HEK293T (cell line): ENCODE data around the gene PLCH2.

Experiments used
- SP1 ChIP-seq: fragments of 450-650 bp; IDR thresholded peaks from 2 replicates; pipeline ENCODE4 v1.6.1; 2017
- ZNF384 ChIP-seq: fragments of 450-650 bp; IDR thresholded peaks from 2 replicates; pipeline ENCODE4 v1.6.1; 2016
- TF ChIP-seq, protein P1 (sequence below): fragments of 450-650 bp; IDR thresholded peaks from 2 replicates; pipeline ENCODE4 v1.6.1; 2016

DNA sequence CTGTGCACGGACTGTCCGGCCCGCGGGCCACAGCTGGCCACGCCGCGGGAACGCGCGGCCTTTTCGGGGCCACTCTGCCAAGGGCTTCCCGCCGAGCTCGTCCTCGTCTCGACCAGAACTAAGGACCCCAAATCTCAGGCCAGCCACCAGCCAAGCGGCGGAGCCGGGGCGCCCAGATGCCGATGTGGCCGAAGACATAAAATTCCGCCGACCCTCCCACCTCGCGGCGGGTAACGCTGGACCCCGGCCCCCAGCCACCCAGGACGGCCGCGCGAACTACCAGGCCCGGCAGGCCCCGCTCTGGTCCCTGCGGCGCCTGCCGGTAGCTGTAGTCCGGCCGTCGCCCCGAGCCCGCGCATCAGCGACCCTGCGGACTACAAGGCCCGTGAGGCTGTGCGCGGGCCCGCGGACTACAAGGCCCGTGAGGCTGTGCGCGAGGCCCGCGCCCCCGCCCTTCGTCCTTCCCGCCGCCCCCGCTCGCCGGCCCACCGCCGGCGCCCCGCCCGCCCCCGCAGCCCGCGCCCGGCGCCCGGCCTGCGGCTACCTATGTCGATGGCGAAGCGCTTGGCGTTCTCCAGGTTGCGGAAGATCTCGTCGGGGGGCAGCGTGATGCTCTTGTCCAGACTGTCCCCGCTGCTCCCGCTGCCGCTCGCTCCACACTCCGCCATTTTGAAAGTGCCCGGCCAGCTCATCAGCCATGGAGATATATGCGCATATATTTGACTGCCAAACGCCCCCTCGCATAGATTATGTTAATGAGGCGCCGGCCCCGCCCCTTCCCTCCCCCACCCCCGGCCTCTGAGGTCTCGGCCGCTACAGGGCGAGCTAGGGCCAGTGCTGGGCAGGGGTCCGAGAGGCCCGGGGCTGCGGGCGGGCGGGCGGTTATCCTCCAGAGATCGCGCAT is 50.1 kb downstream of the PLCH2 start, which contains the start of gene PANK4:
- TF ChIP-seq SP1 (no peak), ZNF384 (no peak)
- TF ChIP-seq, protein P1, sequence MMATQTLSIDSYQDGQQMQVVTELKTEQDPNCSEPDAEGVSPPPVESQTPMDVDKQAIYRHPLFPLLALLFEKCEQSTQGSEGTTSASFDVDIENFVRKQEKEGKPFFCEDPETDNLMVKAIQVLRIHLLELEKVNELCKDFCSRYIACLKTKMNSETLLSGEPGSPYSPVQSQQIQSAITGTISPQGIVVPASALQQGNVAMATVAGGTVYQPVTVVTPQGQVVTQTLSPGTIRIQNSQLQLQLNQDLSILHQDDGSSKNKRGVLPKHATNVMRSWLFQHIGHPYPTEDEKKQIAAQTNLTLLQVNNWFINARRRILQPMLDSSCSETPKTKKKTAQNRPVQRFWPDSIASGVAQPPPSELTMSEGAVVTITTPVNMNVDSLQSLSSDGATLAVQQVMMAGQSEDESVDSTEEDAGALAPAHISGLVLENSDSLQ, result no peak
